Endodermal cell (in vitro differentiated cells): ENCODE measurements around the gene EFNB3. TPM values are rescaled to one million over a fixed set of nuclear protein-coding genes. Genes with fewer than 3 reads are reported as not detected.

Source experiments
- DNase-seq: peaks from one replicate; pipeline ENCODE4 v3.0.0-alpha.2; 2017
- H3K27ac ChIP-seq: 2 replicates; pipeline ENCODE4 v1.5.1; 2013; ENCODE audit warnings: mild to moderate bottlenecking, low read depth, low read length, moderate library complexity
- H3K27me3 ChIP-seq: 2 replicates; pipeline ENCODE4 v1.6.1; 2013; ENCODE audit warnings: mild to moderate bottlenecking, low read length, moderate library complexity; ENCODE audit not compliant: insufficient read depth, control insufficient read depth, poor library complexity, severe bottlenecking
- H3K36me3 ChIP-seq: 2 replicates; pipeline ENCODE4 v1.7.0; 2013; ENCODE audit warnings: mild to moderate bottlenecking, low read length, moderate library complexity; ENCODE audit not compliant: control insufficient read depth, insufficient read depth
- H3K4me1 ChIP-seq: one replicate; pipeline ENCODE4 v1.7.0; 2013; ENCODE audit warnings: low read length; ENCODE audit not compliant: control insufficient read depth, insufficient read depth
- H3K4me3 ChIP-seq: 2 replicates; pipeline ENCODE4 v1.5.1; 2013; ENCODE audit warnings: mild to moderate bottlenecking, low read length, moderate library complexity
- H3K9ac ChIP-seq: 2 replicates; pipeline ENCODE4 v1.6.1; 2013; ENCODE audit warnings: mild to moderate bottlenecking, low read length, moderate library complexity; ENCODE audit not compliant: poor library complexity, severe bottlenecking; ENCODE audit errors: extremely low read depth
- H3K9me3 ChIP-seq: 2 replicates; pipeline ENCODE4 v1.6.1; 2013; ENCODE audit warnings: mild to moderate bottlenecking, low read length, moderate library complexity; ENCODE audit not compliant: control insufficient read depth
- H3K27ac Mint-ChIP-seq: 2 replicates; pipeline ENCODE4 v1.8.0; 2020; ENCODE audit warnings: mixed read lengths
- H3K27me3 Mint-ChIP-seq: 2 replicates; pipeline ENCODE4 v1.8.0; 2021; ENCODE audit warnings: mild to moderate bottlenecking, mixed read lengths; ENCODE audit not compliant: insufficient read depth
- H3K36me3 Mint-ChIP-seq: 2 replicates; pipeline ENCODE4 v1.8.0; 2020; ENCODE audit warnings: low read depth, mixed read lengths
- H3K4me1 Mint-ChIP-seq: 2 replicates; pipeline ENCODE4 v1.8.0; 2020; ENCODE audit warnings: mixed read lengths
- H3K4me3 Mint-ChIP-seq: 2 replicates; pipeline ENCODE4 v1.8.0; 2020; ENCODE audit warnings: mild to moderate bottlenecking, moderate library complexity, mixed read lengths
- H3K9me3 Mint-ChIP-seq: 2 replicates; pipeline ENCODE4 v1.8.0; 2020; ENCODE audit warnings: mild to moderate bottlenecking, mixed read lengths
- WGBS, 2 experiments: methylation state at CpG; one replicate each; pipeline versions ENCODE4 v1.1.5 to v1.1.7; 2013; ENCODE audit warnings: missing lambda C conversion rate in 2 of 2, mixed read lengths in 1 of 2; ENCODE audit not compliant: insufficient coverage in 1 of 2, insufficient read length in 1 of 2; 5-methylcytosine and 5-hydroxymethylcytosine counted together
- total RNA-seq, 2 donors: library from RNA; stranded (reverse); fragmentation: NEBNext Ultra II Directional in 1 of 2; extraction: Animal tissue kit (Norgen Biotek cat#: 25700) in 1 of 2; gene quantifications; 2 replicates in 1 of 2; 3 replicates in 1 of 2; pipeline ENCODE4 v1.2.1, GENCODE V29; 2021
- TF ChIP-seq, protein P1 (sequence below): fragments of 200-600 bp; sonication (generic); conservative IDR thresholded peaks from 2 replicates; pipeline ENCODE4 v1.5.0; 2021; ENCODE audit warnings: antibody characterized with exemption, mild to moderate bottlenecking

EFNB3 gene
- total RNA-seq, 2 donors from 2014 or later = 12.8 to 15.0 TPM

DNA sequence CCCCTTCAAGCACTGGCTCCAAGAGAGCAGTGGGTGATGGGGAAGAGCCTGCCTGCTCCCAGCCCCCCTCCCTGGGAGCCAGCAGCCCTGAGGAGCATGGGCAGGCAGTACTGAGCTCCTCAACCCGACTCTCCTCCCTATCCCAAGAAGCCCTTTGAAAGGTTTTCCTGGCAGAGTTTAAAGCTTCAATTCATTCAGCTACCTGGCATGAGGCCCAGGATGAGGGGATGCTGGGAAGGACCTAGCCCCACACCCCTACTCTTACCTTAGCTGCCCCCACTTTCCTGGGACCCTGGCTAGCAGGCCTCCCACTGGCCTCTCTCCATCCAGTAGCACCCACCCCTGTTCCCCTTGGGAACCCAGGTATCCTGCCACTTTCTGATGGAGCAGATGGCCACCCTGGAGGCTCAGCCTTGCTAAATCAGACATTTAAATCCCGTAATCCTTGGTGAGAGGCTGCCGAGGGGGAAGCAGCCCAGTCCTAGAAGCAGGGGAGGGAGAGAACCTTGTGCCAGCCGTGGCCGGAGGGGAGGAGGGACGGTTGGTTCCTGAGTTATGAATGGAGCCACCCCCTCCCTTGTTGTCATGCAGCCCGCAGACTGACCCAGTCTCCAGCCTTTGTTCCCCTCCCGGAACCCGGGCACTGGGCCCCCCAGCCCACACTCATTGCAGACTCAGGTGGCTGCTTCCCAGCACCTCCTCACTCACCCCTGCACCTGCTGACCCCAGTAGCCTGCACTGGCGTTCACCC, 37.2 kb upstream of the EFNB3 start:
- Histone ChIP-seq H3K9me3 (no peaks in the 10 kb centered on the region), H3K27me3 (no peaks in the 10 kb centered on the region), H3K36me3 (peaks cover 17% of the 10 kb centered on the region), H3K4me1 (no peaks in the 10 kb centered on the region), H3K9ac (no peak overlapping the region), H3K27ac (no peak overlapping the region), H3K4me3 (no peak overlapping the region)
- TF ChIP-seq, protein P1, sequence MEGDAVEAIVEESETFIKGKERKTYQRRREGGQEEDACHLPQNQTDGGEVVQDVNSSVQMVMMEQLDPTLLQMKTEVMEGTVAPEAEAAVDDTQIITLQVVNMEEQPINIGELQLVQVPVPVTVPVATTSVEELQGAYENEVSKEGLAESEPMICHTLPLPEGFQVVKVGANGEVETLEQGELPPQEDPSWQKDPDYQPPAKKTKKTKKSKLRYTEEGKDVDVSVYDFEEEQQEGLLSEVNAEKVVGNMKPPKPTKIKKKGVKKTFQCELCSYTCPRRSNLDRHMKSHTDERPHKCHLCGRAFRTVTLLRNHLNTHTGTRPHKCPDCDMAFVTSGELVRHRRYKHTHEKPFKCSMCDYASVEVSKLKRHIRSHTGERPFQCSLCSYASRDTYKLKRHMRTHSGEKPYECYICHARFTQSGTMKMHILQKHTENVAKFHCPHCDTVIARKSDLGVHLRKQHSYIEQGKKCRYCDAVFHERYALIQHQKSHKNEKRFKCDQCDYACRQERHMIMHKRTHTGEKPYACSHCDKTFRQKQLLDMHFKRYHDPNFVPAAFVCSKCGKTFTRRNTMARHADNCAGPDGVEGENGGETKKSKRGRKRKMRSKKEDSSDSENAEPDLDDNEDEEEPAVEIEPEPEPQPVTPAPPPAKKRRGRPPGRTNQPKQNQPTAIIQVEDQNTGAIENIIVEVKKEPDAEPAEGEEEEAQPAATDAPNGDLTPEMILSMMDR = no peak
- Mint-ChIP-seq H3K4me1 (peaks cover 11% of the 10 kb centered on the region), H3K36me3 (peaks cover 44% of the 10 kb centered on the region), H3K9me3 (no peaks in the 10 kb centered on the region), H3K27ac (peak overlapping the region; percentile 44), H3K4me3 (no peak overlapping the region), H3K27me3 (no peaks in the 10 kb centered on the region)
- 82 to 86% methylated on average over 6 to 10 of the region's 10 CpGs for WGBS, 2 experiments
- peak; percentile 54 for DNase-seq

DNA sequence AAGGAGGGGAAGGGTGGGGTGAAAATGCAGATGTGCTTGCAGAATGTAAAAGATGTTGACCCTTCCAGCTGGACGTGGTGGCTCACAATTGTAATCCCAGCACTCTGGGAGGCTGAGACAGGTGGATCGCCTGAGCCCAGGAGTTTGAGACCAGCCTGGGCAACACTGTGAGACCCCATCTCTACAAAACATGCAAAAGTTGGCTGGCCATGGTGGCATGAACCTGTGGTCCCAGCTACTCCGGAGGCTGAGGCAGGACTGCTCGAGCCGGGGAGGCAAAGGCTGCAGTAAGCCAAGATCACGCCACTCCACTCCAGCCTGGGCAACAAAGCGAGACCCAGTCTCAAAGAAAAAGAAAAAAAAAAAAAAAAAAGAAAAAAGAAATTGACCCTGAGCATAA, 36.5 kb upstream of the EFNB3 start:
- peaks cover 23% of the 10 kb centered on the region for H3K36me3 ChIP-seq
- H3K9me3 ChIP-seq = peaks cover 6% of the 10 kb centered on the region
- H3K27ac ChIP-seq = no peak overlapping the region
- Mint-ChIP-seq H3K36me3 (peaks cover 51% of the 10 kb centered on the region), H3K4me1 (peaks cover 11% of the 10 kb centered on the region), H3K9me3 (peaks cover 3% of the 10 kb centered on the region), H3K4me3 (no peak overlapping the region), H3K27me3 (no peaks in the 10 kb centered on the region), H3K27ac (no peak overlapping the region)
- no peaks in the 10 kb centered on the region for H3K27me3 ChIP-seq
- 89 to 94% methylated on average over 6 to 7 of the region's 7 CpGs for WGBS, 2 experiments
- no peak overlapping the region for H3K9ac ChIP-seq
- no peaks in the 10 kb centered on the region for H3K4me1 ChIP-seq
- no peak overlapping the region for H3K4me3 ChIP-seq
- no peak for DNase-seq
- TF ChIP-seq, protein P1 = no peak

DNA sequence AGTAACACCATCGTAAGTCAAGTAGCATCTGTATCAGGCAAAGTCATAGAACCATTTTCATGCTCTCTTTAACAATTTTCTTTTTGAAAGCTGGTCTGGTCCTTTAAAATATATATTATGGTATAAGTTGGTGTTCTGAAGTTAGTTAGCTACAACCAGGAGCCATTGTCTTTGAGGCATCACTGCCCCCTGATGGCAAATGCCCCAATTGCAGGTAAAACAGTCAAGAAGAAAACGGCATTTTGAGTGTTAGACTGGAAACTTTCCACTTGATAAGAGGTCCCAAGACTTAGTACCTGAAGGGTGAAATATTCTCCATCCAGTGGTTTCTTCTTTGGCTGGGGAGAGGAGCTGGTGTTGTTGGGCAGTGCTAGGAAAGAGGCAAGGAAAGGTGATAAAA, 31.8 kb upstream of the EFNB3 start:
- H3K4me3 Mint-ChIP-seq = no peak overlapping the region
- peaks cover 13% of the 10 kb centered on the region for H3K9me3 ChIP-seq
- 85 to 93% methylated on average over 2 of the region's 2 CpGs for WGBS, 2 experiments
- no peaks in the 10 kb centered on the region for H3K27me3 ChIP-seq
- no peak overlapping the region for H3K27ac Mint-ChIP-seq
- H3K4me1 Mint-ChIP-seq = peaks cover 15% of the 10 kb centered on the region
- H3K36me3 Mint-ChIP-seq = peaks cover 62% of the 10 kb centered on the region
- no peak overlapping the region for H3K27ac ChIP-seq
- H3K4me1 ChIP-seq = no peaks in the 10 kb centered on the region
- peak overlapping the region; percentile 11 for H3K4me3 ChIP-seq
- H3K9ac ChIP-seq = no peak overlapping the region
- TF ChIP-seq, protein P1 = peak; percentile 89
- H3K27me3 Mint-ChIP-seq = no peaks in the 10 kb centered on the region
- H3K36me3 ChIP-seq = peaks cover 41% of the 10 kb centered on the region
- peak; percentile 93 for DNase-seq
- peaks cover 4% of the 10 kb centered on the region for H3K9me3 Mint-ChIP-seq
